DND-41 (cell line): Measurements from ENCODE around the gene ARHGEF25.

ENCODE experiments used
- ATAC-seq: fragments of 200-7000 bp; cut with Tn5 transposase; 3 replicates; pipeline ENCODE4 v1.9.1; 2021; ENCODE audit warnings: low read depth; ENCODE audit not compliant: insufficient read depth
- DNase-seq: peaks from one replicate; pipeline ENCODE4 v3.0.0-alpha.2; 2020
- H2AFZ ChIP-seq: 2 replicates; pipeline ENCODE4 v1.6.0; 2012; ENCODE audit warnings: low read depth, low read length
- H3K27ac ChIP-seq: 2 replicates; pipeline ENCODE4 v1.5.1; 2012; ENCODE audit warnings: low read length, inconsistent platforms
- H3K27me3 ChIP-seq: fragments of 200-600 bp; sonication (generic); 2 replicates; pipeline ENCODE4 v1.6.0; 2012; ENCODE audit warnings: low read length, mild to moderate bottlenecking, inconsistent platforms; ENCODE audit not compliant: insufficient read depth, poor library complexity
- H3K36me3 ChIP-seq: 2 replicates; pipeline ENCODE4 v1.5.1; 2012; ENCODE audit warnings: low read length, inconsistent platforms; ENCODE audit not compliant: insufficient read depth
- H3K4me1 ChIP-seq: 2 replicates; pipeline ENCODE4 v1.5.1; 2012; ENCODE audit warnings: mild to moderate bottlenecking, low read length; ENCODE audit not compliant: insufficient read depth
- H3K4me2 ChIP-seq: 2 replicates; pipeline ENCODE4 v1.6.0; 2012; ENCODE audit warnings: mild to moderate bottlenecking, moderate library complexity, low read length, inconsistent platforms; ENCODE audit not compliant: insufficient read depth
- H3K4me3 ChIP-seq, 2 experiments: fragments of 200-600 bp in 1 of 2; shearing (Covaris generic) in 1 of 2; 2 replicates each; pipeline ENCODE4 v1.5.1; 2012 to 2016; ENCODE audit warnings: inconsistent platforms in 2 of 2, low read length in 2 of 2, mild to moderate bottlenecking in 2 of 2, low read depth in 1 of 2, moderate library complexity in 1 of 2
- H3K79me2 ChIP-seq: 2 replicates; pipeline ENCODE4 v1.6.0; 2012; ENCODE audit warnings: low read length, inconsistent platforms; ENCODE audit not compliant: insufficient read depth
- H3K9ac ChIP-seq: 2 replicates; pipeline ENCODE4 v1.6.0; 2012; ENCODE audit warnings: low read depth, mild to moderate bottlenecking, inconsistent platforms, low read length, moderate library complexity
- H3K9me3 ChIP-seq: 2 replicates; pipeline ENCODE4 v1.5.1; 2012; ENCODE audit warnings: low read length, moderate library complexity, mild to moderate bottlenecking, inconsistent platforms; ENCODE audit not compliant: insufficient read depth, severe bottlenecking
- H4K20me1 ChIP-seq: 2 replicates; pipeline ENCODE4 v1.6.0; 2012; ENCODE audit warnings: low read length; ENCODE audit not compliant: insufficient read depth
- EZH2 ChIP-seq: IDR thresholded peaks from 3 replicates; pipeline ENCODE4 v1.6.1; 2012; ENCODE audit warnings: borderline replicate concordance, low read depth, mild to moderate bottlenecking, moderate library complexity, low read length, inconsistent platforms; ENCODE audit not compliant: severe bottlenecking
- TF ChIP-seq, protein P1 (sequence below): IDR thresholded peaks from 2 replicates; pipeline ENCODE4 v1.5.1; 2012; ENCODE audit warnings: borderline replicate concordance, low read length, moderate library complexity, mild to moderate bottlenecking; ENCODE audit not compliant: poor library complexity, severe bottlenecking; ENCODE audit errors: extremely low read depth

ARHGEF25 gene

DNA sequence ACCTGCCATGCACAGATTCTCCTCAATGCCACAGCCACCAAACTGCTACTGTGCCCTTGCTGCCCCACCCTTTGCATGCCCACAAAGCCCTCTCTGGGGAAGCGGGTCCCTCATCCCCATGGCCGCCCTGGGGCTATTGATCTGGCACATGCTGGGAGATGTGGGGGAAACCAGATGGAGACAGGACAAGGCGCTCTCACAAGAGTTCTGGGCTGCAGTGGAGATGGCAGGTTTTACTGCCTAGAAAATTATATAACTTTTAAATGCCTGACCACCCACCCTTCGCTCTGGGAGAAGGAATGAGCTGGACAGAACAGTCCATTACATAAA, 30.8 kb upstream of the ARHGEF25 start:
- no peak for ATAC-seq
- Histone ChIP-seq H4K20me1 (no peaks in the 10 kb centered on the region), H3K4me1 (peaks cover 5% of the 10 kb centered on the region), H3K9me3 (no peaks in the 10 kb centered on the region), H3K27me3 (peaks cover 30% of the 10 kb centered on the region), H3K4me3 (no peak overlapping the region), H3K79me2 (no peaks in the 10 kb centered on the region), H3K9ac (no peak overlapping the region), H3K27ac (no peak overlapping the region), H3K4me2 (no peak overlapping the region), H3K36me3 (no peaks in the 10 kb centered on the region), H2AFZ (no peak overlapping the region)
- DNase-seq = no peak
- TF ChIP-seq, protein P1, sequence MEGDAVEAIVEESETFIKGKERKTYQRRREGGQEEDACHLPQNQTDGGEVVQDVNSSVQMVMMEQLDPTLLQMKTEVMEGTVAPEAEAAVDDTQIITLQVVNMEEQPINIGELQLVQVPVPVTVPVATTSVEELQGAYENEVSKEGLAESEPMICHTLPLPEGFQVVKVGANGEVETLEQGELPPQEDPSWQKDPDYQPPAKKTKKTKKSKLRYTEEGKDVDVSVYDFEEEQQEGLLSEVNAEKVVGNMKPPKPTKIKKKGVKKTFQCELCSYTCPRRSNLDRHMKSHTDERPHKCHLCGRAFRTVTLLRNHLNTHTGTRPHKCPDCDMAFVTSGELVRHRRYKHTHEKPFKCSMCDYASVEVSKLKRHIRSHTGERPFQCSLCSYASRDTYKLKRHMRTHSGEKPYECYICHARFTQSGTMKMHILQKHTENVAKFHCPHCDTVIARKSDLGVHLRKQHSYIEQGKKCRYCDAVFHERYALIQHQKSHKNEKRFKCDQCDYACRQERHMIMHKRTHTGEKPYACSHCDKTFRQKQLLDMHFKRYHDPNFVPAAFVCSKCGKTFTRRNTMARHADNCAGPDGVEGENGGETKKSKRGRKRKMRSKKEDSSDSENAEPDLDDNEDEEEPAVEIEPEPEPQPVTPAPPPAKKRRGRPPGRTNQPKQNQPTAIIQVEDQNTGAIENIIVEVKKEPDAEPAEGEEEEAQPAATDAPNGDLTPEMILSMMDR = no peak
- no peak for TF ChIP-seq EZH2

DNA sequence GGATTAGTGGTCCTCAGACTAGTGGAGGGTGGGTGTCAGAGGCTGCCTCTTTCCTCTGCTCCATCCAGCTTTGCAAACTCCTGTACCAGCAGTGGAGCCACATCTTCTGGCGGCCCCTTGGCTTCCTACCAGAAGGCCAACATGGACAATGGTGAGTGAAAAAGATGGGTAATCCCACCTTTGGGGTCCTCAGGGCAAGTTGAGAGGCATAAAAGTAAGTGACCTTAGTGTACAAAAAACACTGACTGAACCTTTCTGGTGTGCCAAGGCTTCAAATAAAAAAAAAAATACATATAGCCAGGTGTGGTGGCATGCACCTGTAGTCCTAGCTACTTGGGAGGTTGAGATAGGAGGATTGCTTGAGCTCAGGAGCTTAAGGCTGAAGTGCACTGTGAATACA, 29.4 kb upstream of the ARHGEF25 start:
- DNase-seq = no peak
- Histone ChIP-seq H2AFZ (no peak overlapping the region), H3K36me3 (no peaks in the 10 kb centered on the region), H3K4me1 (peaks cover 5% of the 10 kb centered on the region), H3K4me2 (no peak overlapping the region), H3K4me3 (no peak overlapping the region), H3K27me3 (peaks cover 27% of the 10 kb centered on the region), H3K79me2 (no peaks in the 10 kb centered on the region), H3K9me3 (no peaks in the 10 kb centered on the region), H3K9ac (no peak overlapping the region), H4K20me1 (no peaks in the 10 kb centered on the region), H3K27ac (no peak overlapping the region)
- TF ChIP-seq EZH2 = no peak
- TF ChIP-seq, protein P1 = no peak
- no peak for ATAC-seq

DNA sequence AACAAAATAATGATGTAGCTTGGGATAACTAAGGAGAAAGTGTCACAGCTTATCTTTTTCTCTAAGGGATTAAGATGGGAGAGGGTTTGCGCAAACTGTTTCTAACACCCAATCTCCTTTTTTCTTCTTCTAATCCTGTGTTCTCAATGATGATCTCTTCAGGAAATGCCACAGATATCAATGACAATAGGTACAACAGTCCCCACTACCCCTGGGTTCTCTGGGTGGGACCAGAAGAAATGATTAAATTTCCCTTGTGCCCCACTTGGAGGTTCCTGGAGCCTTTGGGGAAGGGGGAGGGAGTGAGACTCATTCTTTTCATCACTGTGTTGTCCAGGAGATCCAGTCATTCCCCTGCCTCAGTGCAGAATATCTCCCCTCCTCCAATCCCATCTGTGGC, 28.8 kb upstream of the ARHGEF25 start:
- H3K9me3 ChIP-seq = no peaks in the 10 kb centered on the region
- H4K20me1 ChIP-seq = no peaks in the 10 kb centered on the region
- H3K27me3 ChIP-seq = peaks cover 26% of the 10 kb centered on the region
- no peak for TF ChIP-seq EZH2
- TF ChIP-seq, protein P1 = no peak
- DNase-seq (no peak), ATAC-seq (no peak)
- H3K4me2 ChIP-seq = no peak overlapping the region
- no peak overlapping the region for H3K4me3 ChIP-seq
- H3K27ac ChIP-seq = no peak overlapping the region
- H2AFZ ChIP-seq = no peak overlapping the region
- no peaks in the 10 kb centered on the region for H3K36me3 ChIP-seq
- no peaks in the 10 kb centered on the region for H3K79me2 ChIP-seq
- peaks cover 5% of the 10 kb centered on the region for H3K4me1 ChIP-seq
- H3K9ac ChIP-seq = no peak overlapping the region
